ENCODE results near the gene ANKS1B.

DNA sequence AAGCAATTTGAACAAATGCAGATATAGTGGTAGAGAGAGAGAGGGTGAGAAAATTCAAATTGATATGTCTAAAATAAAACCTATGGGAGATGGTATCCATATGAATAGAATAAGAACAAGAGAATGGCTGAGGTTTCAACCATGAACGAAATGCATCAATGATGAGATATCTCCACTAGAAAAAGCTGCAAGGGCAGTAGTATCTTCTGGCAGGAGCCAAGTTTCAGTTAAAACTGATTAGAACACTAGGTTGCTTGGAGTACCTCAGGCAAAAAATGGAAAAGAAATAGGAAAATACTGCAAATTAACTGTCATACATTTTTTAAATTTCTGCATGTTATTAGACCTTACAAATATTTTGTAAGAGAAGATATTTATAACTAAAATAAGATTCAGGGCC is 151.3 kb downstream of the ANKS1B start:
- no peak for TF ChIP-seq GATA3 (IDR thresholded peaks at IDR 0.05; ENCODE audit: low read depth, low read length)
- TF ChIP-seq GATA2 (IDR thresholded peaks at IDR 0.05; ENCODE audit: low read depth, low read length), result no peak

Data from SH-SY5Y (cell line).